ENCODE results near the gene SRGAP1.

DNA sequence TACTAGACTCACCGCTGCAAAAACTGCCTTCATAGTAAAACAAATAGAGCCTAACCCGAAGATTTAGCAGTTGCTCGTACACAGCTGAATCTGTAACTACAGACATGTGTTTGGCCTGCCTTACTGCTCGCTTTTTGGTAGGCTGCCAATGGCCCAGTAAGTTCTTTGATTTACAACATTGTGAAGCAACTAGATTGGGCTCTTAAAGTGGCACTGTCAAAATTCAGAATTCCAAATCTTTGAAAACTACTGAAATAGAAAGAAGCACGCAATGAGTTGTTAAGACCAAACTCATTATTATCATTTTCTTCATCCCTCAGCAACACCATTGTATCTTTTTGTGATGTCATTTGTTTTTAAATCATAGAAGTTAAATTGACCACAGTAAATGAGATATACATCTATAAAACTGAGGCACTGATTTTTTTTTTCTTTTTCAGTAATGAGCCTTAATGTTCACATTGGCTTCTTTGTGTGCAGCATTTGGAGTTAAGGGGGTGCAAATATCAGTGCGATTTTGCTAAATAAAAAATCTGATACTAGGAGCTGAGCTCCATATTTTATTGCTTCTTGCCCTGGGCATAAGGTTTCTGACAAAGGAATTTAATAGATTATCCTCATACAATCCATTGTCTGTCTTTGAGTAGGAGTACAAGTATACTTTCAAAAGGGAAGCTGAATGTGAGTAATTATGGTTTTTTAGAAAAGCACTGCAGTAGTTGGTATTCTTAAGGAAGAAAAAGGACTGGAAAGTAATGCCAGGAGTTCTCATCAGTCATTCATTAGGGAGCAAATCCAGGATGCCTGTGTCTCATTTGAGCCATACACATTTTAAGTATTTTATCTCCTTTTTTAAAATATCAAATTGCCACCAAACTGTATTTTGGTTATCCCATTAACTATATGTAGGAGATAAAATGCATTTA is 239.0 kb downstream of the SRGAP1 start:
- TF ChIP-seq POLR2A (IDR thresholded peaks at IDR 0.05; ENCODE audit: low read depth, low read length): no peak
- no peak for TF ChIP-seq POLR2AphosphoS5 (IDR thresholded peaks at IDR 0.05; ENCODE audit: low read depth, low read length)
- TF ChIP-seq TAF1 (IDR thresholded peaks at IDR 0.05; ENCODE audit: borderline replicate concordance, low read depth, low read length): no peak
